IPS DF 19.7 (cell line): ENCODE data around the gene B3GALT6.

Experiments
- DNase-seq: peaks from one replicate; pipeline ENCODE4 v3.0.0-alpha.2; 2013; ENCODE audit warnings: low read depth, low spot score

Gene B3GALT6

DNA sequence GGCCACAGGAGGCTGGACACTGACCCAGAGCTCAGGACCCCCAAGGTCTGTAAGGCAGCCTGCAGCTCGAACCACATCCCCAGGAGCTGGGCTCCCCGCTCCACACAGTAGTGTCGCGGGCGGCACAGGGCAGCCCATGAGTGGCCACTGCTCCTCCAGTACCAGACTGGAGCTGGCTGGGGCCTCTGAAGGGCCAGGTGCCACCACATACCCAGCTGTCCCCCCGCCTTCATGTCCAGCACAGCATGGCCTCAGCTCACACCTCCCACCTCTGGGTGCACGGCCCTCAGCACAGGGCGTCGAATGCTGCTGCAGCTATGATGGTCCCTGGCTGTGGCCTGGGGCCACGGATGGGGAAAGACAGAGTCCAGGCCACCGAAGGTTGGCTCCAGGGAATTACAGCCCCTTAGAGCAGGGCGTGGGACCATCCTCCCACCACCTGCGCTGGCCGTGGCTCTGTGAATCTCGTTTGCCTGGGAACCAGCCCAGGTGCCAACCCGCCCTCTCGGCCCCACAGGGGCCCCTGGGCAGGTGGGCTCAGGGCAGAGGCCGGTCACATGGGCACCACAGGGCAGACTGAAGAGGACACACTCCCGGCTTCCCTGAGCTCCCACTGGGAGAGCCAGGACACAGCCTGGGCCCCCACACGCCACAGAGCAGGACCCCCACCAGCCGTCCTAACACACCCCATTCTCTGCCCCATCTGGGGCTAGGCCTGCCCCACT, 16.0 kb upstream of the B3GALT6 start:
- no peak for DNase-seq

DNA sequence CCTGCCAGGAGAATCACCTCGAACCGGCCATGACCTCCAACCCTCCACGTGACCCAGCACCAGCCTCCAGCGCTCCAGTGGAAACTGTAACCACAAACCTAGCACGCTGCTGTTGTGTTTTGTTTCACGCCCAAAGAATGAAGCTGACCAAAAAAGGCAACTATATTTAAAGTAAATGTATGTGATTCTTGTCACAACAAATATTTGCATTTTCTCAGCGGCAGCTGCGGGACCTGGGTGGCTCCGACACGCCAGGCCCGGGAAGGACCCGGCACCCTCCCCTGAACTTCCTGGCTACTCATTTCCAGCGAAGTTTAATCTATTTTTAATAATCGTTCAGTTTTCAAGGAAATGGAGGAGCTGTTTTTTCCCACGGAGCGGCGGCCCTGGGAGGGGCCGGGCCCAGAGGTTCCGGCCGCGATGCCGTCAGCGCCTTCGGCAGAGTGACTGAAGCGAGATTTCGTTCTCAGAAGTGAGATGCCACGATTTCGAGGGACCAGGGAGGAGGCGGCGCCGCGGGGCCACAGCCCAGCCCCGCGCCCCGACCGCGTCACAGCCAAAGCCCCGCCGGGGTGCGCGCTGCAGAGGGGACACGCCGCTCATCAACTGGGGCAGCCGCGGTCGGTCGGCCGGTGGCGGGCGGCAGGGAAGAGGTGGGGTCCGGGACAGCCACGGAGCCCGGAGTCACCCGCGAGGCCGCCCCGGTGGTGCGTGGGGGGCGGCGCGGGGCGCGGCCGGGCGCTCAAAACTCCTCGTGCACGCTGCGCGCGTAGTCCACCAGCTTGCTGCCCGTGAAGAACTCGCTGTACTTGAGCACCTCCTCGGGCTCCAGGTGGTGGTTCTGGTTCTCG, 15.0 kb upstream of the B3GALT6 start:
- no peak for DNase-seq

DNA sequence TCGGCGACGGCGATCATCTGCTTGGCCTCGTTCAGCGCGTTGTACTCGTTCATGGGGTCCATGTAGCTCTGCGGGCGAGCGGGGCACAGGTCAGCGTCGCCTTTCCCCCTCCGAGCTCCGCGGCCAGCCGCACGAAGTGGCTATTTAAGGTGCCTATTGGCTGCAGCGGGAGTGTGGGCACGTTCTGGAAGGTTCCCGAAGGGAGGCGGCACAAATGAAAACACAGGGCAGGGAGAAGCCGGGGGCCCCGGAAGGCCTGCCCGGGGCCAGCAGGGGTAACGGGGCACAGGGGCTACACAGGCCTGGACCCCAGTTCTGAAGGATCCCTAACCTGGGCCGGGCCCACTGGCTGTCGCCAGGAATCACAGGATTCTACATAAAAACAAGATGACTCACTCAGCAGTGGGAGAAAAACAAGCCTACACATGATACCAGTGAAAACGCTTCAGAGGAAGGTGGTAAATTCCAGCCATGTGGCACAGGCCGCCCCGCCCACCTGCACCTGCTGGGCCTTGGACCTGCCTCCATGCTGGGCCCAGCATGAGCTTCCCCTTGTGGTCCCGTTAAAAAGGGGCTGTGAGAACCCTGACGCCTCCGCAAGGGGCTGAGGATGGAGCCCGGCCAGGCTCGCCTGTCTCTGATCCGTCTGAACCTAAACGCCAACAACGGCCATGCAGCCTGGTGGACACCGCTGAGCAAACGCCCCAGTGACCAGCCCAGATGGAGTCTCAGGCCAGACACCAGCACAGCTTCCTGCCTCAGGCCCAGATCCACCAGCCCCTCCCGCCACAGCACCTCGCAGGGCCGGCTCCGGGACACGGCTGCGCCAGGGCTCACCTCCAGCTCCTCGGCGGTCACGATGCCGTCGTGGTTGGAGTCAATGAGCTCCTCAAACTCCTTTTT, 14.2 kb upstream of the B3GALT6 start:
- DNase-seq = no peak

DNA sequence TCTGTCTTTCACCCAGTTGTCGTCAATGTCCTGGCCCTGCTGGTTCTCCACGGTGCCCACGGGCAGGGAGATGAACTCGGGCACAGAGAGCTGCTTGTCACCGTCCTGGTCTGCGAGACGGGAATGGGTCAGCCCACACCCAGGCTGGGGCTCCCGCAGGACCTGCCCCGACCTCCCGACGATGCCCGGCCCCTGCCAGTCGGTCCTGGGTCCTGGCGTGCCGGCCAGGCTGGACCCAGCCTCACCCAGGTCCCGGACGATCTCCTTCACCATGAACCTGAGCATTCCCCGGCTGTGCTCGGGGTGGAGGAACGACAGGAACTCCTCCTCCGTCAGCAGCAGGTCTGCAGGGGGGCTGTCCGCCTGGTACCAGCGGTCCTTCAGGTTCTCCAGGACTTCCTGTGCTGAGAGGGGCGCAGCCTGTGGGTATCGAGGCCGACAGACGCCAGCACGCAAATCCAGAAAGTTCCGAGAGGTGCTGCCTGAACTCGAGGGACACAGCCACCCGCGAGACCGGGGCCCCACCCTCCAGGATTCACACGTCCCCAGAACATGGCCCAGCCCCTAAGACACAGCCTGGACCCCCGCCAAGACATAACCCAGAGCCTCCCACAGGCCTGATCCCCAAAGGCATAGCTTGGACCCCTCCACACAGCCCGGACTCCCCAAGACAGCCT, 13.4 kb upstream of the B3GALT6 start:
- no peak for DNase-seq

DNA sequence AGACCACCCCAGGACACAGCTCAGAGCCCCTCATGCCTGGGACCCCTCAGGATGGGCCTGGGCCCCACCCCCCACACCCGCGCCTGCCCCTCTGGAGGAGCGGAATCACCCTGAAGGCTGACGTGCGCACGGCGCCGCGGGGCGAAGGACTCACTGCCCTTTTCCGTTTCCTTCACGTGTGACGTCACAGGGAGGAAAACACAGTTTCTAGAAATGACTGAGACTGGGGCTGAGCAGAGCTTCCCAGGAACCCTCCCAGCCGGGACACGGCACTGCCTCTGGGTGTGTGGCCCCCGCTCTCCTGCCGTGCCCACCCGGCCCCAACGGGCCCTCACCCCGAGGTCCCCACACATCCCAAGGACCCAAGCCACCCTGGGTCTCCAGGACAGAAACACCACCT, 12.7 kb upstream of the B3GALT6 start:
- no peak for DNase-seq

DNA sequence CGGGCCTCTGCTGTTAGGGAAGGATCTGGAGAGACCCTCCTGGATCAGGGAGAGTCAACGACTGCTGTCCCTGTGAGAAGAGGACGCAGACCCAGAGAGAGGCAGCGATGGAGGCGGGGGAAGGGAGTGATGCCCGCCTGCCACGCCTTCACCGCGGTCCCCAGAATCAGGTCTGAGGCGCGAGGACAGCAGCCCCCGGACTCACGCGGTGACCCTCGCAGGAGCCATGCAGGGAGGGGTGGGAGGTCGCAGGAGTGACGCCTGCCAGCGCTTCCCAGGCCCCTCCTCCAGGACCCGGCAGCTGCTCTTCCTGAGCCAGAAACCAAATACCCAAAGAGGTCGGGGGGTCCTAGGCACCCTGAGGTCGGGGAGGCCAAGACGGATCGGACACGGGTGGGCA, 11.8 kb upstream of the B3GALT6 start:
- no peak for DNase-seq

DNA sequence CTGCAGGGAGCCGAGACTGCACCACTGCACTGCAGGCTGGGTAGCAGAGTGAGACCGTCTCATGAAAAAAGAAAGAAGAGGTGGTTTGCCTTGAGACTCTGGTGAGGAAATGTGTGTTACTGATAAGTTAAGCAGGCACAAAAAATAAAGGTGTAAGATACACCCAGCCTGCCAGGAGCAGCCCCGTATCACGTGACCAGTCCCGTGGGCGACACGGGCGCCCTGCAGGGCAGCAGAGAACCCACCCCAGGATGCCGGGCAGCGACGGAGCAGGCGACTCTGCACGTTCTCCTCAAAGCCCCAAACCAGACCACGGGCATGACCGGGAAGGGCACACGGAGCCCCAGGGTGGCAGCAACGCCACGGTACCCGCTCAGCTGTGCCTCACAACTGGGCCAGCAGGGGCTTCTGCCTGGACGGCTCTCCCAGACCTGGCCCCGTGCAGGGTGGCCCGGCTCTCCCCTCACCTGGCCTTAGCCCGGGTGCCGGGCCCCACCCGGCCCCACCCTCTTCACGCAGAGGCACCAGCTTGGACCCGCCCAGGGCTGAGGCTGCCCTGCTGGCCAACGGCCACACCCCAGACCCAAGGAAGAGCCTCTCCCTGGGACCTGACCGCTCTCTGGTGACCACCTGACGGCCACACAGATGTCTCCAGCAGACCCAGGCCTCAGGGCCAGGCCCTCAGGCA, 10.0 kb upstream of the B3GALT6 start:
- no peak for DNase-seq

DNA sequence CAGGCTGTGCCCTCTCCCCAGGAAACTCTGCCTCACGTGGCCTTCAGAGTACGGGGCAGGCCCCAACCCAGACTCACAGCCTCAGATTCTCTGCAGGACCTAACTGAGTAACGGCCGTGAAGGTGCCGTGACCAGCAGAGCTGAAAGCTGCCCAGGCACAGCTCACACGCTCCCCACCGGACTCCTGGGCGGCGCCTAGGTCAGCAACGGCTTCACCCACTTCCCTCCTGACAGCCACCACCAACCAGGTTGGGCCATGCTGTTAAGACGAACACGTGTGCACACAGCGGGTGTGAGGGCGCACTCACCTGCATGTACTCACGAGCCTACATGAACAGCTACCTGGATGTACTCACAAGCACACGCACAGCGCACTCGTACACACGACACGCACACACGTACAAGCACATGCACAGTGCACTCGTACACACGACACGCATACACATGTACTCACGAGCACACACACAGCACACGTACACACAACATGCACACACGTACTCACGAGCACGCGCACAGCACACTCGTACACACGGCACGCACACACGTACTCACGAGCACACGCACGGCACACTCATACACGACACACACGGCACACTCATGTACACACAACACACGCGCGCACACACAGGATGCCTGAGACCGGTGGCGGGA, 9.3 kb upstream of the B3GALT6 start:
- DNase-seq = no peak

DNA sequence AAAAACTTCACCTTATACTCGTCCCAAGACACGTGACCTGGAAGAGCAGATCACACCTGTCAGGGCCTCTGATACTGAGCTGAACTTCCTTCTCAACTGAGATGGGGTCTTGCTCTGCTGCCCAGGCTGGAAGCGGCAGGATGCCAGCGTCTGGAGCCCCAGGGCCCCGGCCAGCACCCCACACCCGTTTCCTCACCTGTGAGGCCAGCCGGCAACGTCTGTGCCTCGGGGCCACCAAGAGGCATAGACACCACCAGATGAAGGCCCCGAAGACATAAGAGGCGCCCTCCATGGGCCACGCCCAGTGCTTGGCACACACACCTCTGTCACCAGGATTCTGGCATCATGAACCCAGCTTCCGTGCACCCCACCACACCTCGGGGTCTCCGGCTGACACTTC, 8.7 kb upstream of the B3GALT6 start:
- no peak for DNase-seq

DNA sequence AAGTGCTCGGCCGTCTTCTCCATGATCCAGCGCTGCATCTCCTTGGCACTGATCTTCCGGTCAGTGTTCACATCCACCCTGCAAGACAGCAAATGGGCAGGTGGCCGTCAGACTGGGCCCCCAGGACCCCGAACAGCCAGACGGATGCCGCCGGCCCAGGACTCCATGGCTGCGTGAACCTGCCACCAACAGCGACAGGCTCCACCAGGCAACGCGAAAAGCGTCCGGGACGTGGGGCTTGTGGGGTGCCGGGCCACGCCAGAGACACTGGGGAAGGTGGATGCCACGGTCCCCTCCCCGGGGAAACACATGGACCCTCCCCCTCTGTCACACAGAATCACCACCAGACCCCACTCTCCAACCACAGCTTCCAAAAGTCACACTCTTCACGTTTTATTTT, 8.1 kb upstream of the B3GALT6 start:
- no peak for DNase-seq

DNA sequence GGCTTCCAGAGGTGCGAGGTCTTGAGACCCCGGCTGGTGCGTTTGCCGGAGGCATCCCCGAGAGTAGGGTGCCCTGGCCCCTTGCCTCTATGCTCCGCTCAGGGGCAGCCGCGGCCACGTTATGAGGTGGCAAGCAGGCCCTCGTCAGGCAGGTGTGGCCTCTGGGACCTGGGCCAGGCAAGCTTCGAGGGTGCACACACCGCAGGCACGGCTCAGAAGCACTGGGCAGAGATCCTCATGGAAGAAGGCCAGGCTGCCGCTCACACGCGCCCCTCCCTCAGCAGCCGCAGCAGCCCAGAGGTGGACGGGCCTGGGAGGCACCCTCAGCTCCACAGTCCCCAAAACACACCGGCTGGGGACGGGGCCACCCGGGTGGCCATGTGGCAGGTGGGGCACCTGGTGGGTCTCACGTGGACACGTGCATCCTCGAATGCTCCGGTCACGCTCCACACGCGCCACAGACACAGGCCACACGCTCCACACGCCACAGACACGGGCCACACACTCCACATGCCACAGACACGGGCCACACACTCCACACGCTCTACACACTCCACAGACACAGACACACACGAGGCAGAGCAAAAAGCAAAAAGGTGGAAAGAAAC, 6.7 kb upstream of the B3GALT6 start:
- no peak for DNase-seq

DNA sequence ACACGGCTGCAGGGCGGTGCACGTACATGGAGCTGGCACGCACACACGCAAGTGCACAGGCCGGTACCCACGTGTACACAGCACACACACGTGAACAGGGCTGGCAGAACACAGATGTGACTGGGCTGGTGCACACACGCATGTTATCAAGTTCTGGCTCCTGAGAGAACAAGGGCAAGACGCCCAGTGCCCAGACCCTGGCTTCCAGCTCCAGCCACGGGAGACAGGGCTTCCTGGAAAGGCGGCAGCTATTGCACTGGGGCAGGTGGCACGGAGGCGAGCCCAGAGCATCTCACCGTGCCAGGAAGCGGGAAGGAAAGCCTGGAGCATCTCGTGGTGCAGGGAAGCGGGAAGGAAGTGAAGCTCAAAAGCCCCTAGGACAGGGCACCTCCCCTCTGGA, 6.1 kb upstream of the B3GALT6 start:
- DNase-seq = no peak

DNA sequence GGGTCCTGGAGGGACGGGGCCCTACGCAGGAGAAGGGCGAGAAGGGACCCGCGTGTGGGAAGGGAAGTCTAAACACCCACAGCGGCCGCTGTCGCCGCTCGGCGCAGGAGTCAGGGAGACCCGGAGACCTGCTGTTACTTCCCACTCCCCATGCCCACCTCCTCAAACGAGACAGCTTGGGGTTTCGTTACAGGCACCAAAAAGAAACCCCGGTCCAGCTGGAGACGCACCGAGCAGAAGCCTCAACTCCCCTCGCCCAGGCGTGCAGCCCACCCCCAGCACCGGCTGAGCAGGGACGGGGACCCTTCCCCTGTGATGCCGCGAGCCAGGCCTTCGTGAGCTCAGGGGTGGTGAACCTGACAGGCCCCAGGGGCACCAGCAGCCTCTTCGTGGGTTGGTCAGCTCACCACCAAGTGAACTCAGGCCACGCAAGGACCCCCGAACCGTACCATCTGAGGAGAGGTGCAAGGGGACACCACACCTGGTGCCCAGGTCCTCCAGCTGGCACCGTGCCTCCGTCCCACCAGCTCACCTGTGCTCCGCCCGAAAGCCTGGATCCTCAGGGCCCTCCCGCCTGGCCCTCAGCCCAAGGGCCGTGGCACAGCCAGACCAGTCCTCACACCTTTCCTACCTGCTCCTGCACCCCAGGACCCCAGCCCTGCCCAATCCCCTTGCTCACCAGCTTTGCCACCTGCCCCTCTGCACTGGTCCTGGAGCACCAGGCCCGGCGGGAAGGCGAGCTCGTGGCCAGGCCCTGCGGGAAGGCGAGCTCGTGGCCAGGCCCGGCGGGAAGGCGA, 5.3 kb upstream of the B3GALT6 start:
- DNase-seq = no peak

DNA sequence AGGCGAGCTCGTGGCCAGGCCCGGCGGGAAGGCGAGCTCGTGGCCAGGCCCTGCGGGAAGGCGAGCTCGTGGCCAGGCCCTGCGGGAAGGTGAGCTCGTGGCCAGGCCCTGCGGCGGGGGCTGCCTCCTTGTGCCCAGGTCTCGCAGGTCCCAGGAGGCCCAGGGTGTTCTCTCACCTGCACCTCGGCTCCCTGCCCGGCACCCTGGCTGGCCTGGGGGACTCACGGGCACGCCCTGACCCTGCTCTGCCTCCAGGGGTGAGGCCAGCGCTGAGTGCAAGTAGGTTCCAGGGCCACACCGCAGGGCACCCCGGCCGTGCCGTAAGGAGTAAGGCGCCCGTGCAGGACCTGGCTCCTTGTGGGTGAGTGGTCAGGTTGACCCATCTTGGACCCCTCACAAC, 4.7 kb upstream of the B3GALT6 start:
- DNase-seq = no peak

DNA sequence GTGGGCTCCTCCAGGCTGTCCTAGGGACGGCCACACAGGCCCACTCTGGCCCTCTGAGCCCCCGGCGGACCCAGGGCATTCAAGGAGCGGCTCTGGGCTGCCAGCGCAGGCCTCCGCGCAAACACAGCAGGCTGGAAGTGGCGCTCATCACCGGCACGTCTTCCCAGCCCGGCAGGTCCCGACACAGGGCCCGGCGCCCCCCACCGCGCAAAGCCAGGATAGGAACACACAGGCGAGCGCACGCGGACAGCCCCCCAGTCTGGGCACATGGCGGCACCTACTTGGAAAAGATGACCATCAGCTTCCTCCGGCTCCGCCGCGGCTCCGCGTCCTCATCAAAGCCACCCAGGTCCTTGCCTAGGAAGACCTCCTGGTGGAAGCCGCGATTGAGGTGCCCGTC, 3.9 kb upstream of the B3GALT6 start:
- DNase-seq = no peak

DNA sequence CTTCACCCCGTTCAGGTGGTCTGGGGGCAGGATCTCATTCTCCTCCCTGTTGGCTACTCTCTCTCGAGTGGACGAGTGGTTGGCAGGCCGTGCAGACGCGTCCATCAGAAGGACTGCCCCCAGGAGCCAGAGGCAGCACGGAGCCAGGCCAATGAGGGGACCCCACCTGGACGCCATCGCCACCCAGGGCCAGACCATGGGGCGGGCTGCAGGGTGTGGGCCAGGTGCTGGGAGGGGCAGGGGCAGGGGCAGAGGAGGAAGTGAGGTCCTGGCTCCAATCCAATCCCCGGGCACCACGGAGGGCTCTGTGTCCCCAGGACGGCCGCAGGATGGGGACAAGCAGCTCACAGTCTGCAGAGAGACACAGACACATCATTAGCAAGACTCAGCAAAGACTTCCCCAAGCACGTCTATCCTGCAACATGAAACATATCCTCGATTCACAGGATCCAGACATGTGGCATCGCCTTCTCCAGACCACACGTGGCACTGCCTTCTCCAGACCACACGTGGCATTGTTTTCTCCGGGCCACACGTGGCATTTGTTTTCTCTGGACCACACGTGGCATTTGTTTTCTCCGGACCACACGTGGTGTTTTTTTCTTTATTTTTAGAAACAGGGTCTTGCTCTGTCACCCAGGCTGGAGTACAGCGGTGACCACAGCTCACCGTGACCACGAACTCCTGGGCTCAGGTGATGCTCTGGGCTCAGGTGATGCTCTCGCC, 3.3 kb upstream of the B3GALT6 start:
- no peak for DNase-seq

DNA sequence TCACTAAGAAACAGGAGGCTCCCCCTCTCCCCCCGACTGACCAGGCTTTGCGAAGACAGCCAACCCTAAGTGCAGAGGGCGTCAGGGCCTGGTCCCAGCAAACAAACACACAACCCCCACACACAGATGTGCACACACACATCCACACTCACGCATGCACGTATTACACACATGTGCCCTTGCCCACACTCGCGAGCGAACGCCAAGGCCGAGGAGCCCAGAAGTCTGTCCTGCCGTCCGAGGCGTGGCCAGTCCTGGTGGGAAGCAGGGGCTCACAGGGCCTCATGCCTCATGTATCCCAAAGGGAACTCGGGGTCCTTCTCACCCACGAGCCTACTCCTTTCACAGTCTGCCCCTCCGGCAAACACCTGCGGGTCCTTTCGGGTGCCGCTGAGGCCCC, 2.3 kb upstream of the B3GALT6 start:
- DNase-seq = no peak

DNA sequence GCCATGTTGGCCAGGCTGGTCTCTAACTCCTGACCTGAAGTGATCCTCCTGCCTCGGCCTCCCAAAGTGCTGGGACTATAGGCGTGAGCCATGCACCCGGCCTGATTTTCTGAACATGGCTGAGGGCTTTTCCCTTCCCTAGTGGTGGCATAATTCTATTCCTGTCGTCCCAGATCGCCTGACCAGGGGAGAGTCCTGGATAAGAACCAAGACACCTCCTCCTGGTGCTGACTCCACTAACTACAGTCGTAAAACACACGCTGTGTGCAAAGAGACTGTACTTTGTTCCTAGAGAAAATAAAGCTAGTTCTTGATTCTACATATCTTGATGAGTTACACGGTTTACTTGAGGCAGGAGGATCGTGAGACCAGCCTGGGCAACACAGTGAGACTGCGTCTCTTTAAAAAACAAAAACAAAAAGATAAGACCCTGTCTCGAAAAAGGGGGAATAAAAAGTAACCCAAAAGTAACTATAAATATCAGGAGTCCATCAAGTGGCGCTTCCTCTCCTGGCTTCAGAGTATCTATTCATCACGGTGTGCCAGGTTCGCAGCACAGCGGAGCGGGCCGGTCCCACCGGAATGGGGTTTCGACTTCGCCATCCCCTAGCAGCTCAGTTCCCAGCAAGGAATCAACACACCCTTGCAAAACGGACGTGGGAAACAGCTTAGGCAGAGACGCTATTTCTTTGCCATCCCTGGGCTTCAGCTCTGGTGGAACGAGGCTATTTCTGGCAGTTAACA, 1.2 kb upstream of the B3GALT6 start:
- DNase-seq = no peak
